Measurements from ENCODE around the gene SETD5.
A peak's percentile ranks its signal among the peaks of the same experiment; 100 is the strongest.
"Not testable (repeated sequence)": the region's sequence is repeated elsewhere in the genome, so short reads cannot be mapped to it uniquely, and the experiment has no call there.

Gene SETD5

GRCh38 chr3:9467451-9467850 is 70.0 kb downstream of the SETD5 start:
- no peak for DNase-seq (ENCODE audit: low spot score)

DNA sequence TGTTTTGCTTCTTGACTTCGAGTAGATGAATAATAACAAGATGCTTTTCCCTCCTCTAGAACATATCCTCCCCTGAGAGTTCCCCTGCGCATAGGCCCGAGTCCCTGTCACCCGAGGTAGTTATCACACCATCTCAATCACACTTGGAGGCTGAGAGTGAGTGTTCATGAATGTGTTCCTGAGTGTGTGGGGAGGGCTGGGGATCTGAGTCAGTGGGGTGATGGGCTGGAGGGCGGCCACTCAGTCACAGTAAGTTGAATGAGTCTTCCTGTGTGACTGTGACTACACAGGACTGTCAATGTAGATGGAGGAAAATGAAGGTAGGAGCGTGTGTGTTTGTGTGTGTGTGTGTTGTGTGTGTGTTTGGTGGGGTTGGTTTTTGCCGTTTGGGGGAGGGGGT is 71.0 kb downstream of the SETD5 start:
- no peak for DNase-seq (ENCODE audit: low spot score)

DNA sequence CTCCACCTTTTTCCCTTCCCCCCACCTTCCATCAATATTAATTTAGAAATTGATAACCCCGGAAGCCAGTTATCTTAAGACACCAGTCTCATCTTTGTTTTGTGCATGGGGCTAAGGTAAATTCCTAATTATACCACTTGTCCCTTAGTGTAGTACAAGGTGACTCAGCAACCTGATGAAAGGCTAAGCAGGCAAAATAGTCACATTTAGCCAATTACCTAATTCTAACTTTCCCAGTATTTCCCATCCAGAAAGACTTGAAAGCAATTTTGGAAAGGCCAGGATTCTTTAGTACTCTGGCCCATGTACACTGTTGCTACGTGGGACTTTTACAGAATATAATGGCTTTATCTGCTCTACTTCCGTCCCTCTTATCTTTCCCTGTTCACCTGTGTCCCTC is 72.6 kb downstream of the SETD5 start:
- no peak for DNase-seq (ENCODE audit: low spot score)

DNA sequence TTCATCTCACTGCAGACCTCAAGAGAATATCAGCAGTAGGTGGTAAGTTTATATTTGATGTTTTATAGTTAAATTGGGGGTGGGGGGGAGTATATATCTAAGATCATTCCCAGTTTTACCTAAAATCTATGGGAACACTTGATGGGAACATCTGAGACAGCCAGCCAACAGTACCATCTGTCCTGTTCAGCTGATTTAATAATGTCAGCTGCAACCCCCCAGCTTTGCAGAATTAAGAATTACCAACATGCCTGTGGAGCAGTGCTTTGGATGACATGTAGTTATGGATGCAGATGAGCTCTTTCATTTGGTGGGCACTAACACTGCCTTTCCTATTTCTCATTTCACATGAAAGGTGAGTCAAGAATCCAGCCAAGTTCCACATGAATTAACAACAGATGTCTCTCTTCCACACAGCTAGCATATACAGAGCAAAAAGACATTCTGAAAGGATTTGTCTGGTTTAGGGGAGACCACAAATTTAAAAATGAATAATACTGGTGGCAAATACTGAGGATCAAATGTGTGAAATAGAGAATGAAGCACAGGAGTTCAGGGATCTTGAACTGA is 76.2 kb downstream of the SETD5 start:
- DNase-seq (ENCODE audit: low spot score): no peak

- DNase-seq (ENCODE audit: low spot score): no peak
These were observed 77.1 kb downstream of the SETD5 start for GRCh38 chr3:9474482-9474881.

GRCh38 chr3:9476935-9477334 is 79.5 kb downstream of the SETD5 start:
- DNase-seq (ENCODE audit: low spot score): peak; percentile 23

GRCh38 chr3:9480265-9480664 is 82.8 kb downstream of the SETD5 start:
- DNase-seq (ENCODE audit: low spot score): no peak

DNA sequence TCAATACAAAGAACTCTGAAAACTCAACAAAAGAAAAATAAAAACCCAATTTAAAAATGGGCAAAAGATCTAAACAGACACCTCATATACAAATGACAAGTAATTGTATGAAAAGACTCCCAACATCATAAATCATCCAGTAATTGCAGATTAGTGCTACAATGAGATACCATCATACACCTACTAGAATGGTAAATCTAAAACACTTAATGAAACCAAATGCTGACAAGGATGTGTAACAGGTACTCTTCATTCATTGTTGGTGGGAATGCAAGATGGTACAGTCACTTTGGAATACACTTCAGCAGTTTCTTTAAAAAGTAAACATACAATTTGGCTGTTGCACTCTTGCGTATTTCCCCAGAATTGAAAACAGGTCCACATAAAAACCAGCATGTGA is 87.8 kb downstream of the SETD5 start:
- no peak for DNase-seq (ENCODE audit: low spot score)

DNA sequence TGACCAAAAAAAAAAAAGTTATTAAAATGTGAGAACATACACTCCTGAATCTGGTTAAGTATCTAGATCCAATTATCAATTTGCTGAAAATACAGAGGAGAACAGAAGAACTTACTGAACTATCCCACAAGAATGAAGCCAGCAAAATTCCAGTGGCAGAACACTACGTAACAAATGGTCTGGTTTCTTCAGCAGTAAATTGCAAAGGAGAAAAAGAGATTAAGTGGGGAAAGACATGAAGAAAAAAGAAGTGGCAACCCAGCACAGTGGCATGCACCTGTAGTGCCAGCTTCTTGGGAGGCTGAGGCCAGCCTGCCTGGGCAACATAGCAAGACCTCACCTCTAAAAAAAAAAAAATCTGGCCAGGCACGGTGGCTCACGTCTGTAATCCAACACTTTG is 94.1 kb downstream of the SETD5 start:
- no peak for DNase-seq (ENCODE audit: low spot score)

GRCh38 chr3:9494036-9494435 is 96.6 kb downstream of the SETD5 start:
- not testable (repeated sequence) for DNase-seq (ENCODE audit: low spot score)

DNA sequence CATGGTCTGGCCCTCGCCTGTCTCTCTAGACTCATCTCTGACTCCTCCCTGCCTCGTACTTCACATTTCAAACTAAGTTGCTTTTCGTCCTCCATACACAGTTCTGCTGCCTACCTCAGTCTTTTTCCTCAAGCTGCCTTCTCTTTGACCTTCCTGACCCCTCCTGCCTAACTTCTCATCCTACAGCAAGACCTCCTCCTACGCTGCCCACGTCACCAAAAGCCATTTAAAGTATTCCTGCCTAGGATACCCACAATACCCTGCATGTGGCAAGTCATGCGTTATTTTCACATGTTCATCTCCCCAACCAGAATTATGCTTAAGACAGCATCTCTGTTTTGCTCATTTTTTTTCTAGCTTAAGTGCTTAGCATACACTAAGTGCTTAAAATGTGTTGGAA is 99.5 kb downstream of the SETD5 start:
- no peak for DNase-seq (ENCODE audit: low spot score)

- DNase-seq (ENCODE audit: low spot score): peak; percentile 49
These were observed 100.6 kb downstream of the SETD5 start for GRCh38 chr3:9497821-9498565.

- no peak for DNase-seq (ENCODE audit: low spot score)
These were observed 101.4 kb downstream of the SETD5 start for GRCh38 chr3:9498781-9499180.

DNA sequence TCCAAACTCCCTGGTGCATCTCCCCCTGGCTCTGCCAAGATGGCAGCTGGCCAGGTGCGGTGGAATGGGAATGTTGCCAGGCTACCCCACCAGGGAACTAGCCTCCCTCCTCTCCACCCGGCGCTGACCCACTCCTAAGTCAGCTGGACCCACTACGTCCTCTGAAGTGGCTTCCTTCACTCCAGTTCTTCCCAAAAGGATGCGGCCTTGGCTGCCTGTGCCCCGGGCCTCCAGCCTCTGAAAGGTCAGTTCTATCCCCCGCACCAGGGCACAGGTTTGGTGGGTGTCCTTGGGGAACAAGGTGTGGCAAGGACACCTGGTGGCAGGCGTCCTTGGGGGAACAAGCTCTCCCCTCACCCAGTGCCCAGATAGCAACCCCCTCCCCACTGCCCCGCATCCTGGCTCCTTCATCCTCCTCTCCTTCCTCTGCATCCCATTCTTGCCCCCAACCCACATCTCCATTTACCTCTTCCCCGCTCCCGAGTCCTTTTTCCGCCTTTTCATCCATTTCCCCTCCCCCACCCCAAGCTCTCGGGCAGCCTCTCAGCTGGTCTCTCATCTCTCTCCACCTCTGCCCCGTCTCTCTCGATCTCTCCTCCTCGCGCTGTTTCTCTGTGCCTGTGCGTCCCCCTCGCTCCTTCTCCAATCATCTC is 102.2 kb downstream of the SETD5 start:
- DNase-seq (ENCODE audit: low spot score): no peak

- no peak for DNase-seq (ENCODE audit: low spot score)
These were observed 103.0 kb downstream of the SETD5 start for GRCh38 chr3:9500108-9501050.

DNA sequence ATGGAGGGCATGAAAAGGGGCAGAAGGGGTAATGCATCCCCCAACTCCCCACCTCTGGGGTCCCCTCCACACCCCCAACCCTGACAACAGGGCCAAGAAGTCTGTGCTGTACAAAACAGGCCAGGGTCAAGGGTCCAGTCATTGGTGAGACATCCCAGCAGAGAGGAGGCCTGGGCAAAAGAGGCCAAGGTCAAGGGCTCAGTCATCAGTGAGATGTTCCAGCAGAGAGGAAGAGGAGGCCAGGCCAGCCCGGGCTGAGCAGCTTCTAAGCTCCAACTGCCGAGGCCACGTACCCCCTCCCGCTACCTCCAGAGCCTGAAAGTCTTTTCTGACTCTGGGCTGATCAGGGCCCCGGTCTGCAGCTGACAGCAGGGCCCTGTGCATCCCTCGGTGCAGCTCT is 103.8 kb downstream of the SETD5 start:
- DNase-seq (ENCODE audit: low spot score): no peak

DNA sequence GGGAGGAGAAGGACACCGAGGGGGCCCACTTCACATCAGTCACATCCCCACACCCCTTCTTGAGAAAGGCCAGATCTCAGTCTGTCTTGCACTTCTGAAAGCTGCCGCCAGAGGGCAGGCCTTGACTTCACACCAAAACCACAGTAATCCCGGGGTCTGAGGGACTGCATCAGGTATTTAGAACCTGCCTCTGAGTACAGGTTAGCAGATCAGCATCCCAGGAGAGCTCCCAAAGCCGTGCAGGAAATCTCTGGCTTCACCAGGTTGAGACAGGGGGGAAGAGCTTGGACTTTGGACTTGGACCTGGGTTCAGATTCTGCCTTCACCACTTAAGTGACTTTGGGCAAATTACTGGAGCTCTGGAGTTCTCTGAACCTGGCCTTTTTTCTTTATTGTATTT is 105.9 kb downstream of the SETD5 start:
- DNase-seq (ENCODE audit: low spot score): peak; percentile 47

GRCh38 chr3:9507586-9508578 is 110.5 kb downstream of the SETD5 start:
- DNase-seq (ENCODE audit: low spot score): no peak

- DNase-seq (ENCODE audit: low spot score): no peak
These were observed 111.4 kb downstream of the SETD5 start for GRCh38 chr3:9508781-9509180.

DNA sequence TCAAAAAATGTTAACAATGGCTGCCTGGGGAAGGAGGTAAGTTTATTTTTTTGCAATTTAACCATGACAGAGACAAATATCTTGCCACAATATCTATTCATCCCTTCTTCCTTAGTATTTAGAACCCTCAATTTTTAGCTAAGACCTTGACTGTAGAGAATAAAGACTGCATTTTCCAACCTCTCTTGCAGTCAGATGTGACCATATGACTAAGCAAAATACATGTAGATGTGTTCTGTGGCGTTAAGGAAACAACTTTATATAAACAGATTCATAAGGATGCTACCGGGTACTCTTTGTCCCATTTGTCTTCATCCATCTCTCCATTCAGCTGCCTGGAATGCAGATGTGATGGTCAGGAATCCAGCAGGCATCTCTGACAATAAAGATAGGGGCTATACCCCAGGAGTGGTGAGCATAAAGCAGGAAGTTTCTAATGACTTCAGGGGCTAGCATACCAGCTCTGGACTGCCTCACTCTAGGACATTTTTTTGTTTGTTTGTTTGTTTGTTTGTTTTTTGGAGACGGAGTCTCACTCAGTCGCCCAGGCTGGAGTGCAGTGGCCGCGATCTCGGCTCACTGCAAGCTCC is 115.1 kb downstream of the SETD5 start:
- no peak for DNase-seq (ENCODE audit: low spot score)

GRCh38 chr3:9514306-9514705 is 116.9 kb downstream of the SETD5 start:
- no peak for DNase-seq (ENCODE audit: low spot score)

Measured in putamen (tissue), 1 donor.